IMR-90 (cell line): ENCODE data around the gene PLEKHD1. TPM values are rescaled to one million over a fixed set of nuclear protein-coding genes. Genes with fewer than 3 reads are reported as not detected.

Experiments
- ATAC-seq: fragments of 200-7000 bp; cut with Tn5 transposase; 2 replicates; pipeline ENCODE4 v1.9.1; 2020; ENCODE audit warnings: low read depth, mild to moderate bottlenecking, moderate library complexity
- BruUV-seq: library from RNA; stranded (reverse); fragments of 400-500 nt; replicated peaks from 2 replicates; lab custom pipeline; 2021; lab: Mats Ljungman, UMichigan
- CTCF ChIA-PET: fragments of 300-600 bp; formaldehyde crosslinking; extraction: SDS; loops from one replicate; lab custom pipeline; 2021; ENCODE audit warnings: antibody characterized with exemption; lab: Yijun Ruan, JAX
- POLR2A ChIA-PET: fragments of 300-600 bp; sonication (Branson Sonifier 250); formaldehyde crosslinking; loops from one replicate; lab custom pipeline; 2022; ENCODE audit warnings: antibody characterized with exemption; ENCODE audit not compliant: unreplicated experiment; lab: Charles Lee
- DNase-seq: peaks from one replicate; pipeline ENCODE4 v3.0.0; 2013
- H2AFZ ChIP-seq: replicated peaks from 2 replicates; pipeline ENCODE3; 2013; ENCODE audit warnings: low read length, mild to moderate bottlenecking; ENCODE audit not compliant: poor library complexity
- H2AK5ac ChIP-seq: 2 replicates; pipeline ENCODE4 v1.6.1; 2013; ENCODE audit warnings: low read depth, low read length, inconsistent platforms
- H2AK9ac ChIP-seq: replicated peaks from 2 replicates; pipeline ENCODE3; 2013; ENCODE audit warnings: mild to moderate bottlenecking, low read depth, low read length, moderate library complexity; ENCODE audit not compliant: poor library complexity
- H2BK120ac ChIP-seq: 2 replicates; pipeline ENCODE4 v1.6.1; 2013; ENCODE audit warnings: low read depth, low read length, inconsistent platforms
- H2BK15ac ChIP-seq: 3 replicates; pipeline ENCODE4 v1.6.1; 2013; ENCODE audit warnings: low read depth, low read length, inconsistent platforms
- H2BK20ac ChIP-seq: 2 replicates; pipeline ENCODE4 v1.6.1; 2013; ENCODE audit warnings: low read depth, mild to moderate bottlenecking, inconsistent platforms, low read length, moderate library complexity
- H2BK5ac ChIP-seq: 2 replicates; pipeline ENCODE4 v1.6.1; 2013; ENCODE audit warnings: mild to moderate bottlenecking, low read depth, low read length, inconsistent platforms; ENCODE audit not compliant: poor library complexity, severe bottlenecking
- H3K14ac ChIP-seq: replicated peaks from 2 replicates; pipeline ENCODE4 v1.6.1; 2013; ENCODE audit warnings: low read depth, low read length, inconsistent platforms
- H3K18ac ChIP-seq: 2 replicates; pipeline ENCODE4 v1.6.1; 2013; ENCODE audit warnings: low read depth, low read length, control low read depth
- H3K23ac ChIP-seq: 2 replicates; pipeline ENCODE4 v1.6.1; 2013; ENCODE audit warnings: low read depth, low read length, inconsistent platforms
- H3K27ac ChIP-seq: 2 replicates; pipeline ENCODE4 v1.5.1; 2013; ENCODE audit warnings: mild to moderate bottlenecking, control low read depth, low read length; ENCODE audit not compliant: insufficient read depth
- H3K27me3 ChIP-seq: 2 replicates; pipeline ENCODE4 v1.6.1; 2013; ENCODE audit warnings: low read length; ENCODE audit not compliant: control insufficient read depth, insufficient read depth
- H3K36me3 ChIP-seq: 2 replicates; pipeline ENCODE4 v1.6.1; 2013; ENCODE audit warnings: low read length, mixed read lengths; ENCODE audit not compliant: control insufficient read depth, insufficient read depth
- H3K4ac ChIP-seq: 2 replicates; pipeline ENCODE4 v1.6.1; 2013; ENCODE audit warnings: low read depth, low read length, inconsistent platforms
- H3K4me1 ChIP-seq: 2 replicates; pipeline ENCODE4 v1.6.1; 2013; ENCODE audit warnings: low read length, mixed read lengths; ENCODE audit not compliant: control insufficient read depth, insufficient read depth
- H3K4me2 ChIP-seq: 2 replicates; pipeline ENCODE4 v1.6.1; 2013; ENCODE audit warnings: low read depth, mild to moderate bottlenecking, control low read depth, low read length, moderate library complexity
- H3K4me3 ChIP-seq: 2 replicates; pipeline ENCODE4 v1.5.1; 2013; ENCODE audit warnings: low read depth, mild to moderate bottlenecking, control low read depth, low read length, moderate library complexity; ENCODE audit not compliant: insufficient read depth
- H3K56ac ChIP-seq: 2 replicates; pipeline ENCODE4 v1.6.1; 2013; ENCODE audit warnings: low read length, inconsistent platforms; ENCODE audit not compliant: insufficient read depth; ENCODE audit errors: extremely low read depth
- H3K79me1 ChIP-seq, 2 experiments: 2 replicates each; pipeline ENCODE4 v1.6.1; 2013; ENCODE audit warnings: low read length in 2 of 2, inconsistent platforms in 1 of 2, low read depth in 1 of 2
- H3K9ac ChIP-seq: 2 replicates; pipeline ENCODE4 v1.6.1; 2013; ENCODE audit warnings: low read depth, low read length, control low read depth
- H3K9me1 ChIP-seq: 2 replicates; pipeline ENCODE4 v1.6.1; 2013; ENCODE audit warnings: low read length, inconsistent platforms; ENCODE audit not compliant: insufficient read depth
- H3K9me3 ChIP-seq: 2 replicates; pipeline ENCODE4 v1.6.1; 2013; ENCODE audit warnings: low read length; ENCODE audit not compliant: control insufficient read depth, insufficient read depth
- H4K20me1 ChIP-seq: 2 replicates; pipeline ENCODE4 v1.6.1; 2013; ENCODE audit warnings: low read length, inconsistent platforms; ENCODE audit not compliant: insufficient read depth
- H4K5ac ChIP-seq: 2 replicates; pipeline ENCODE4 v1.6.1; 2013; ENCODE audit warnings: mild to moderate bottlenecking, low read depth, low read length, control low read depth
- H4K8ac ChIP-seq, 2 experiments: 2 replicates each; pipeline ENCODE4 v1.6.1; 2013; ENCODE audit warnings: low read depth in 2 of 2, low read length in 2 of 2, control low read depth in 1 of 2, inconsistent platforms in 1 of 2
- H4K91ac ChIP-seq: 2 replicates; pipeline ENCODE4 v1.6.1; 2013; ENCODE audit warnings: low read depth, low read length, inconsistent platforms; ENCODE audit not compliant: insufficient read depth
- CHD1 ChIP-seq: IDR thresholded peaks from 2 replicates; pipeline ENCODE4 v1.6.1; 2012; ENCODE audit warnings: low read depth, low read length, improper control_type of control experiment
- MAFK ChIP-seq: IDR thresholded peaks from 2 replicates; pipeline ENCODE4 v1.6.1; 2012; ENCODE audit warnings: low read depth, low read length, improper control_type of control experiment
- MXI1 ChIP-seq: IDR thresholded peaks from 2 replicates; pipeline ENCODE4 v1.6.1; 2012; ENCODE audit warnings: low read depth, mild to moderate bottlenecking, low read length, moderate library complexity, borderline replicate concordance
- USF2 ChIP-seq: fragments of 150-350 bp; IDR thresholded peaks from 2 replicates; pipeline ENCODE4 v1.6.1; 2017; ENCODE audit warnings: mild to moderate bottlenecking, antibody characterized with exemption, low read length, low read depth
- WGBS, 2 experiments: methylation state at CpG; one replicate each; pipeline versions ENCODE4 v1.1.5 to v1.1.7; 2013; ENCODE audit warnings: missing lambda C conversion rate in 2 of 2; ENCODE audit not compliant: insufficient read length in 1 of 2; ENCODE audit errors: extremely low coverage in 2 of 2; 5-methylcytosine and 5-hydroxymethylcytosine counted together
- dilution Hi-C: fragments of 300-500 bp; cut with HindIII; formaldehyde crosslinking; loops from one replicate; pipeline ENCODE4 v1.14.3; 2018; ENCODE audit warnings: low sequenced_read_pairs; ENCODE audit not compliant: unreplicated experiment
- in situ Hi-C: fragments of 300-500 bp; cut with MboI; formaldehyde crosslinking; loops from 3 replicates; pipeline ENCODE4 v1.14.3; 2019; ENCODE audit warnings: low sequenced_read_pairs, inconsistent platforms, mixed read lengths
- intact Hi-C: fragments of 100-400 bp; cut with micrococcal nuclease; formaldehyde crosslinking; loops from 2 replicates; pipeline ENCODE4 v1.10.0; 2022
- polyA plus RNA-seq, 3 experiments: library from polyadenylated mRNA; depleted of rRNA; stranded (reverse); fragments of >200 nt; gene quantifications; 2 replicates each; pipeline ENCODE4 v1.2.3, GENCODE V29; 2012; ENCODE audit warnings: low replicate concordance in 1 of 3
- total RNA-seq: library from RNA; depleted of rRNA; stranded (reverse); fragments of >200 nt; gene quantifications from 2 replicates; pipeline ENCODE4 v1.2.3, GENCODE V29; 2012
- TF ChIP-seq, protein P1 (sequence below): conservative IDR thresholded peaks from 2 replicates; pipeline ENCODE4 v1.5.1; 2012; ENCODE audit warnings: mild to moderate bottlenecking, low read depth, low read length, improper control_type of control experiment

Gene PLEKHD1
- total and polyA plus RNA-seq, 2 of the 4 experiments (the other 2 are of a cell fraction) = under 0.01 TPM; not detected in 1

DNA sequence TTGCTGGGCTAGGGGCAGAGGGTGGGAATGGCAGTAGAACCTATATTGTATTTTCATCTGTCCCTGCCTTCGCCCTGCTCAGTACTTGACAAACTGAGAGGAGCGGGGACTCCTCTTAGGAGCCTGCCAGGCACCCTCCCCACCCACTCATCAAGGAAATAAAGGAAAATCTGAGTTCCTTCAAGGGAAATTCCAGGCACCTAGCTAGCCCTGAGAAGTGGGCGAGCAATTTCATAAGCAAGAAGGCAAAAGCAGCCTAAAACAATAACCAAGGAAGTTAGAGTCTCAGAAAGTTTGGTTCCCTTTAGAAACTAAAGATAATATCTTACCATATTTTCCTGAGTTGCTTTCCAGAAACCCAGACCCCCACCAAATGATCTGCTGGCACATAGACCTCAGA lies 10.6 kb upstream of the PLEKHD1 start:
- Histone ChIP-seq H3K4me2 (no peak overlapping the region), H4K20me1 (peaks cover 3% of the 10 kb centered on the region; the same call in 1 of the 2 replicates), H3K4me3 (no peak overlapping the region), H3K36me3 (no peaks in the 10 kb centered on the region), H4K5ac (no peak overlapping the region), H3K18ac (no peak overlapping the region), H3K79me1 (no peaks in the 10 kb centered on the region), H3K9ac (no peak overlapping the region), H2AFZ (no peak overlapping the region), H2BK20ac (no peak overlapping the region), H3K9me1 (no peaks in the 10 kb centered on the region), H3K4me1 (no peaks in the 10 kb centered on the region; the same call in 1 of the 2 replicates), H3K23ac (no peak overlapping the region), H4K8ac (no peak overlapping the region), H3K9me3 (no peaks in the 10 kb centered on the region), H3K4ac (no peak overlapping the region), H2AK9ac (no peak overlapping the region), H2BK120ac (no peak overlapping the region), H3K14ac (no peak overlapping the region), H2AK5ac (no peak overlapping the region), H3K56ac (no peak overlapping the region), H2BK5ac (no peak overlapping the region), H3K27me3 (peaks cover 16% of the 10 kb centered on the region), H2BK15ac (no peak overlapping the region), H3K27ac (no peak overlapping the region), H4K91ac (no peak overlapping the region)
- POLR2A ChIA-PET = no interaction called here
- no CpG with 5 or more reads among the region's 3 CpGs for WGBS, 2 experiments
- ATAC-seq (no peak), DNase-seq (no peak)
- CTCF ChIA-PET = no interaction called here
- intact Hi-C loops = no loop called here
- no peak for TF ChIP-seq CHD1
- TF ChIP-seq MXI1 = no peak
- TF ChIP-seq, protein P1, sequence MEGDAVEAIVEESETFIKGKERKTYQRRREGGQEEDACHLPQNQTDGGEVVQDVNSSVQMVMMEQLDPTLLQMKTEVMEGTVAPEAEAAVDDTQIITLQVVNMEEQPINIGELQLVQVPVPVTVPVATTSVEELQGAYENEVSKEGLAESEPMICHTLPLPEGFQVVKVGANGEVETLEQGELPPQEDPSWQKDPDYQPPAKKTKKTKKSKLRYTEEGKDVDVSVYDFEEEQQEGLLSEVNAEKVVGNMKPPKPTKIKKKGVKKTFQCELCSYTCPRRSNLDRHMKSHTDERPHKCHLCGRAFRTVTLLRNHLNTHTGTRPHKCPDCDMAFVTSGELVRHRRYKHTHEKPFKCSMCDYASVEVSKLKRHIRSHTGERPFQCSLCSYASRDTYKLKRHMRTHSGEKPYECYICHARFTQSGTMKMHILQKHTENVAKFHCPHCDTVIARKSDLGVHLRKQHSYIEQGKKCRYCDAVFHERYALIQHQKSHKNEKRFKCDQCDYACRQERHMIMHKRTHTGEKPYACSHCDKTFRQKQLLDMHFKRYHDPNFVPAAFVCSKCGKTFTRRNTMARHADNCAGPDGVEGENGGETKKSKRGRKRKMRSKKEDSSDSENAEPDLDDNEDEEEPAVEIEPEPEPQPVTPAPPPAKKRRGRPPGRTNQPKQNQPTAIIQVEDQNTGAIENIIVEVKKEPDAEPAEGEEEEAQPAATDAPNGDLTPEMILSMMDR = no peak
- TF ChIP-seq MAFK = no peak
- TF ChIP-seq USF2 = no peak
- dilution Hi-C loops = no loop called here
- no TSS peak for BruUV-seq
- in situ Hi-C loops = no loop called here
